ENCODE data around the gene USP51.
"Not testable (repeated sequence)": the region's sequence is repeated elsewhere in the genome, so short reads cannot be mapped to it uniquely, and the experiment has no call there.

Gene USP51

DNA sequence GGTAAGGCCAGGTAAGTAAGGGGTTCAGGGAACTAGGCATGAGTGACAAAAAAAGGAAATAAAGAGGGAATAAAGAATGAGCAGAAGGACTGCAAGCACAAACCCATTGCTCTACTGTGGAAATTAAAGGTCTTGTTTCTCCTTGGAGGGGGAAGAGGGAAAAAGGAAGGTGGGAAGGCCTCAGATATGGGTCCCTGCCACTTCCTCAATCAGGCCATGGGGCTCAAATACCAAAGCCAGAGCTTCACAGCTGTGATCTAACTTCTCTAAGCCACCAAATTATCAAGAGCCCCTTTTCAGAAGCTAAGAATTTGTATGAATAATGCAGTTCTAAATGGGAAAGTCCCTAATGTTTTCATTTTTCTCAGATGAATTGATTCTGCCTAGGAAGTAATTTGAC lies 4.7 kb downstream of the USP51 start:
- TF ChIP-seq, protein P1, sequence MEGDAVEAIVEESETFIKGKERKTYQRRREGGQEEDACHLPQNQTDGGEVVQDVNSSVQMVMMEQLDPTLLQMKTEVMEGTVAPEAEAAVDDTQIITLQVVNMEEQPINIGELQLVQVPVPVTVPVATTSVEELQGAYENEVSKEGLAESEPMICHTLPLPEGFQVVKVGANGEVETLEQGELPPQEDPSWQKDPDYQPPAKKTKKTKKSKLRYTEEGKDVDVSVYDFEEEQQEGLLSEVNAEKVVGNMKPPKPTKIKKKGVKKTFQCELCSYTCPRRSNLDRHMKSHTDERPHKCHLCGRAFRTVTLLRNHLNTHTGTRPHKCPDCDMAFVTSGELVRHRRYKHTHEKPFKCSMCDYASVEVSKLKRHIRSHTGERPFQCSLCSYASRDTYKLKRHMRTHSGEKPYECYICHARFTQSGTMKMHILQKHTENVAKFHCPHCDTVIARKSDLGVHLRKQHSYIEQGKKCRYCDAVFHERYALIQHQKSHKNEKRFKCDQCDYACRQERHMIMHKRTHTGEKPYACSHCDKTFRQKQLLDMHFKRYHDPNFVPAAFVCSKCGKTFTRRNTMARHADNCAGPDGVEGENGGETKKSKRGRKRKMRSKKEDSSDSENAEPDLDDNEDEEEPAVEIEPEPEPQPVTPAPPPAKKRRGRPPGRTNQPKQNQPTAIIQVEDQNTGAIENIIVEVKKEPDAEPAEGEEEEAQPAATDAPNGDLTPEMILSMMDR (IDR thresholded peaks at IDR 0.05; ENCODE audit: low read depth, low read length) = no peak
- no peak overlapping the region for H3K4me3 ChIP-seq (replicated peaks in 1 of 2; ENCODE audit: low read depth in 2 of 2, low read length in 2 of 2)
- no peak for DNase-seq (ENCODE audit: low read depth in 2 of 2)

DNA sequence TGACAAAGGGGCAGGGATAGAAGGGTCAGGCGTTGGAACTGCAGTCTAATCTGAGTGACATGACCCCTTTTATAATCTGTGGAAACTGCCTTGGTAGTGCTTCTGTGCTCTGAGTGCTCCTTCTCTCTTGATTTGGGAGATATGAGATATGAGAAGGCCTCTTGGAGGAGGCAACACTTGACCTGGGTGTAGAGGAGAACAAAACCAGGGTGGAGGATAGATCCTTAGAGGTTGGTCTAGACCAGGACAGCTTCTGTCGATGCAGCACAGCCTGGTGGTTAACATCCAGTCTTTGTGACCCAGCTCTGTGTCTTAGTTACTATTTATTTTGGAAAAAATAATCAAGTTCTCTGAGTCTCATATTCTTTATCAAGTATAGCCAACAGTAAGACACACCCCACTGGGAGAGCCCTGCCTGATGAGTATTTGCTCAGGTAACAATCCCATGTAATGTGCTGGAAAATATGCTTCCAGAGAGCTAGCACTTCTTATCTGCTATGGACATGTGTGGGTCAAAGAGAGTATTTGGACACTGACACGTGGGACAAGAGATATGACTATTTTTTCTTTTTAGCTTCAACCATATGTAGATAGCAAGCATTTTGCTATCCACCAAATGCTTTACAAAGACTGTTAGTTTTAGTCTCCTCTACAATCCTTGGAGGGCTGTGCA lies 9.1 kb downstream of the USP51 start:
- no peak for DNase-seq (ENCODE audit: low read depth in 2 of 2)
- no peak overlapping the region for H3K4me3 ChIP-seq (replicated peaks in 1 of 2; ENCODE audit: low read depth in 2 of 2, low read length in 2 of 2)
- TF ChIP-seq, protein P1 (IDR thresholded peaks at IDR 0.05; ENCODE audit: low read depth, low read length) = no peak

DNA sequence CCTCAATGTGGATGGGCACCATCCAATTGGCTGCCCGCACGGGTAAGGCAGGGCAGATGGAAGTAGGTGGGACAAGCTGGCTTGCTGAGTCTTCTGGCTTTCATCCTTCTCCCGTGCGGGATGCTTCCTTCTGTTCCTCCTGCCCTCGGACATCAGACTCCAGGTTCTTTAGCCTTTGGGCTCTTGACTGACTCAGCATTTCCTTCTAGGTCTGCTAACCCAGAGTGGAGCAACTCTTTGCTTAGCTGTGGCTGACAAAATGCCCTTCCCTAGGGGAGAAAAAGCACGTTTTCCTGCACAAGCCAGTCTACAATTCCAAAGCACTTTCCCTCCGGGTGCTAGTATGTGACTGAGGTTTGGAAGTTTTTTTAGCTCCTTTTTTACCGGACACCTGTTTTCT lies 9.7 kb downstream of the USP51 start:
- DNase-seq (ENCODE audit: low read depth in 2 of 2); H3K4me3 ChIP-seq (replicated peaks in 1 of 2; ENCODE audit: low read depth in 2 of 2, low read length in 2 of 2): not testable (repeated sequence)

DNA sequence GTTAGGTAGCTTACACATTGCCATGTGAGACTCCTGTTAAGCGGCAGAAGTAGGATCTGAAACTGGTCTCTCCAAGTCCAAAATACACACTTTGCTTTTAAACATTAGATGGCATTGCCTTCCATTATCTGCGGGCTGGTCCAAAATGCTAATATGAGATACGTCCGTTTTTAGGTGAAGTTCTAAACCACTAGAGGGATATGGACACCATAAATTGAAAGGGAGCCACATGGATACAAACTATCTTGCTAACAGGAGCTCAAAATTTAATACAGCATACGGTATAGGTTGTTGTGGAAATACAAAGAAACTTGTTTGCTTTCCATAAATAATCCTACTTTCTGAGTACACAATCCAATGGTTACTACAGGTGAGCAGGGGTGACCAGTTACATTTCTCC lies 23.9 kb downstream of the USP51 start:
- H3K4me3 ChIP-seq (replicated peaks in 1 of 2; ENCODE audit: low read depth in 2 of 2, low read length in 2 of 2); DNase-seq (ENCODE audit: low read depth in 2 of 2): not testable (repeated sequence)

DNA sequence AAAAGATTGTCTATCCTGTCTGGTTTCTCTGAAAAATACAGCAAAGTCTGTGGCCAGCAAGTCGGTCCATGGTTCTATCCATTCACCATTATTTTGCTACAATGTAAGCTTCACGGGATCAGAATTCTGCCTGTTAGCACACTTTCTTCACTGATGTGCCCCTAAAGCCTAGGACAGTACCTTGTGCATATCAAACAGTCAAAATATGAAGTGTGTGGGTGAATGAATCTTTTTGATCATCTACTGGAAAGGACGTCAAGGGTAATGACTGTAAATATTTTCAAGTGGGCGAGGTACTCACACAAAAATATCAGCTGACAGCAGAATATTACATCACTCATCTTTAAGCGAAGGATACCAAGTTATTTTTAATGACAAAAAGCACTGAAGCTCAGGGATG lies 24.5 kb downstream of the USP51 start:
- H3K4me3 ChIP-seq (replicated peaks in 1 of 2; ENCODE audit: low read depth in 2 of 2, low read length in 2 of 2); DNase-seq (ENCODE audit: low read depth in 2 of 2): not testable (repeated sequence)

DNA sequence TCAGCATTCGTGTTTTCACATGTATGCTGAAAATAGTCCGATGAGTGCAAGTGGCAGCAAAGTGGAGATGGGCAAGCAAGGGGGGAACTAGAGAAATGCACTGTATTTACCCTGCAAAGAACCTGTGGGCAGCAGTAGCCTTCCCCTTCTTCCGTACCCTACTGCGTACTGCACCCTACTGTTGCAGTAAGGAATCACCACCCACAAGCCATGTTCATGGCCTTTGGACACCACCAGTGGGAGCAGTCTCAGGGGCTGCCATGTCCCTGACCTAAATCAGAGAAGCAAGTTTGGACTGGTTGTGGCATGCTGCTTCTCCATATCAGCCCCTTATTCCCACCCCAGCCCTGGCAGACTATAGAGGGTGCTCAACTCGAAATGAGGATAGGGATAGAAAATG lies 25.6 kb downstream of the USP51 start:
- H3K4me3 ChIP-seq (replicated peaks in 1 of 2; ENCODE audit: low read depth in 2 of 2, low read length in 2 of 2); DNase-seq (ENCODE audit: low read depth in 2 of 2): not testable (repeated sequence)

DNA sequence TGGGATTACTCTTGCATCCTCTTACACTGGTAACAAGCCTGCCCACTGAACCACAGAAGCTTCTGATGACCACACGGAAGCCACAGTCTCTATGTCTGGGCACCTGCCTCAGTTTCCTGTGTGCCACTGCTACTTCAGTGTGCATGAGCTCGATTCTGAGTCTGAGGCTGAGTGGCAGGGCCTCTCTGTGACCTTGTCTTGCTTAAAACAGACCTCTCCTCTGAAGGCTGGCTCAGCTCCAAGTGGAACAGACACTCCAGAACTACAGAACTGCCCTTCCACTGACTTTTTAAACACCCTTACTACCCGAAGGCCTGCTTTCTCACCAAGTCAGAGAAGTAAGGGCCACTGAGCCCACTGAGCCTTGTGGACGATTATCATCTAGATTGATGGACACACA lies 29.7 kb downstream of the USP51 start:
- H3K4me3 ChIP-seq (replicated peaks in 1 of 2; ENCODE audit: low read depth in 2 of 2, low read length in 2 of 2); DNase-seq (ENCODE audit: low read depth in 2 of 2): not testable (repeated sequence)

DNA sequence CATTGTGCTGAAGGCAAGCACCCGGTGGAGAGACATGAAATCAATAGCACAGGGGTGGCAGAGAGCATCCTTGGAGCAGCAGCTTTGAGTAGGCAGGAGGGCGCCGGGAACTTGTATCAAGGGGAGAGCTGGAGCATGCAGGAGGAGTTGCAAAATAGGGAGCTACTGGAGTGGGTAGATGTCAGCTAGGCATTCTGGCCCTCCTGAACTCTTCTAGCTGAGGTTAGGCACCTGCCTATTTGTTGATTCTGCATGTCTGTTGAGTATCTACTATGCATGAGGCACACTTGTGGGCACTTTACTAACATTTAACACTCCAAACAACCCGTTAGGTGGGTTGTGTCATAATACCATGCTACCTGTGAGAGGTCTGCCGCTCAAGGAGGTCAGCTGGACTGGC lies 30.2 kb downstream of the USP51 start:
- not testable (repeated sequence) for H3K4me3 ChIP-seq (replicated peaks in 1 of 2; ENCODE audit: low read depth in 2 of 2, low read length in 2 of 2); DNase-seq (ENCODE audit: low read depth in 2 of 2)

DNA sequence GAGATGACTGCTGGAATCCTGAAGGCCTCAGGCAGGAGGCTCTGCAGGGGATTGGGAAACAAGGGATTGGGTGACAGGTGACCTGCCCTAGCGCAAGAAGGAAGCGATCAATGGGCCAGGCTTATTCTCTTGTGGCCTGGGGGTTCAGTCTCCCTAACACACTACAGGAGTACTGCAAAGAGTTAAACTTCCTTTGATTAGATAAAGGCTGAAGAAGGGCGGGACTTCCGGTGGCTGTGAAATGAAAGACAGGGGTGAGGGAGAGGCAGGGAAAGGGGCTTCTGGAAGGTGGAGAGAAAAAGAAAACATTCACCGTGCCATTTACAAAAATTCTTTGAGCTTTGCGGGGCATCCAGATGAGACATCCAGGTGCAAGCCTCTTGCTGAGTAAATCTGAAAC lies 33.9 kb downstream of the USP51 start:
- H3K4me3 ChIP-seq (replicated peaks in 1 of 2; ENCODE audit: low read depth in 2 of 2, low read length in 2 of 2); DNase-seq (ENCODE audit: low read depth in 2 of 2): not testable (repeated sequence)

DNA sequence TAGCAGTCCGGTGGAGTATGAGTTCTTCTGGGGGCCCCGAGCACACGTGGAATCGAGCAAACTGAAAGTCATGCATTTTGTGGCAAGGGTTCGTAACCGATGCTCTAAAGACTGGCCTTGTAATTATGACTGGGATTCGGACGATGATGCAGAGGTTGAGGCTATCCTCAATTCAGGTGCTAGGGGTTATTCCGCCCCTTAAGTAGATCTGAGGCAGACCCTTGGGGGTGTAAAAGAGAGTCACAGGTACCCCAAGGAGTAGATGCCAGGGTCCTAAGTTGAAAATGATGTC lies 36.9 kb downstream of the USP51 start:
- TF ChIP-seq, protein P1 (IDR thresholded peaks at IDR 0.05; ENCODE audit: low read depth, low read length) = no peak
- peak overlapping the region; percentile 53 to 62 for H3K4me3 ChIP-seq (replicated peaks in 1 of 2; ENCODE audit: low read depth in 2 of 2, low read length in 2 of 2)
- DNase-seq (ENCODE audit: low read depth in 2 of 2) = no peak

All from cardiac fibroblast (primary cell).